Gastroesophageal sphincter (tissue), 4 donors: Measurements from ENCODE around the gene TRPC4. TPM values are rescaled to one million over a fixed set of nuclear protein-coding genes. Genes with fewer than 3 reads are reported as not detected.

ENCODE experiments used
- ATAC-seq: fragments of 150-250 bp; one replicate; pipeline ENCODE4 v1.9.1; 2016; ENCODE audit warnings: mild to moderate bottlenecking, moderate library complexity
- H3K27ac ChIP-seq, 4 donors: fragments of 200-600 bp; sonication (generic) in 3 of 4; 1 replicate in 3 of 4; 2 replicates in 1 of 4; pipeline ENCODE4 v1.5.1; 2016 to 2019
- H3K27me3 ChIP-seq: fragments of 200-600 bp; sonication (generic); one replicate; pipeline ENCODE4 v1.5.1; 2019
- H3K36me3 ChIP-seq, 2 donors: fragments of 200-600 bp; sonication (generic); one replicate each; pipeline ENCODE4 v1.5.1; 2019; ENCODE audit warnings: control low read depth in 1 of 2
- H3K4me1 ChIP-seq, 3 donors: fragments of 200-600 bp; sonication (generic); 1 replicate in 2 of 3; 2 replicates in 1 of 3; pipeline ENCODE4 v1.5.1; 2016 to 2019; ENCODE audit warnings: control low read depth in 2 of 3
- H3K4me3 ChIP-seq, 2 donors: fragments of 200-600 bp; sonication (generic); one replicate each; pipeline ENCODE4 v1.5.1; 2019; ENCODE audit warnings: mild to moderate bottlenecking in 1 of 2, moderate library complexity in 1 of 2
- H3K9me3 ChIP-seq, 3 donors: fragments of 200-600 bp; sonication (generic); one replicate each; pipeline ENCODE4 v1.5.1; 2017 to 2019; ENCODE audit warnings: control low read depth in 2 of 3
- EP300 ChIP-seq: sonication (generic); formaldehyde crosslinking; IDR thresholded peaks from one replicate; pipeline ENCODE4 v1.6.1; 2017; ENCODE audit warnings: antibody characterized with exemption, mild to moderate bottlenecking
- POLR2A ChIP-seq, 2 donors: fragments of 450-650 bp; IDR thresholded peaks; one replicate each; pipeline ENCODE4 v1.6.1; 2017; ENCODE audit warnings: antibody characterized with exemption in 2 of 2, mild to moderate bottlenecking in 2 of 2, moderate library complexity in 1 of 2
- POLR2AphosphoS5 ChIP-seq: sonication (generic); formaldehyde crosslinking; IDR thresholded peaks from one replicate; pipeline ENCODE4 v1.6.1; 2017; ENCODE audit warnings: antibody characterized with exemption
- WGBS, 2 donors: methylation state at CpG; one replicate each; pipeline ENCODE4 v1.1.5; 2018; ENCODE audit warnings: low coverage in 1 of 2; 5-methylcytosine and 5-hydroxymethylcytosine counted together
- total RNA-seq, 4 donors: library from RNA; depleted of rRNA; stranded (reverse); fragments of >200 nt; gene quantifications; one replicate each; pipeline ENCODE4 v1.1.0, GENCODE V29; 2016
- TF ChIP-seq, protein P1 (sequence below), 4 experiments: fragments of 200-600 bp in 2 of 4; fragments of 450-650 bp in 2 of 4; sonication (generic) in 1 of 4; IDR thresholded peaks; one replicate each; pipeline ENCODE4 v1.5.1; 2017 to 2019; ENCODE audit warnings: antibody characterized with exemption in 4 of 4, mild to moderate bottlenecking in 2 of 4, moderate library complexity in 2 of 4

TRPC4 gene
- total RNA-seq, 4 donors from 2014 or later = 0.31 to 1.1 (median 0.87) TPM; not detected in 1

DNA sequence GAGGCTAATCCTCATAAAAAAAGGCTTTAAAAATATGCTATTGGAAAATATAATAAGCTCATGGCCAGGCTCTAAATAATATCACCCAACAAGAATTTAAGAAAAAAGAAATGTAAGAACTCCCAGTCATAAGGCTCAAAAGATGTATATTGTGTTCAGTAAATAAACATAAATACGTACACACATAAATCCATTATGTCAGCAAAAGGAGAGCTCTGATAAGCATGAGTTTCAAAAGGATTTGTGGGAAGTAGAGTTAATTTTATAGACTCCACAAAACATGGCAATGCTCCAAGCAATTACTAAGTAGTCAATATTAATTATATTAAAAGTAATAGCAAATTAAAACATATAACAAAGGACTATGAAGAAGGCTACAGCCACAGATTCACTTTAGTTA is 37.3 kb upstream of the TRPC4 start:
- no peaks in the 10 kb centered on the region for H3K9me3 ChIP-seq
- H3K27me3 ChIP-seq = no peaks in the 10 kb centered on the region
- TF ChIP-seq POLR2A (IDR thresholded peaks at IDR 0.05) (no peak), EP300 (no peak)
- H3K36me3 ChIP-seq = no peaks in the 10 kb centered on the region
- no peak overlapping the region for H3K4me3 ChIP-seq
- no peaks in the 10 kb centered on the region for H3K4me1 ChIP-seq
- H3K27ac ChIP-seq = no peak overlapping the region
- no peak for ATAC-seq
- 50 to 64% methylated on average over 1 of the region's 1 CpG for WGBS, 2 donors

DNA sequence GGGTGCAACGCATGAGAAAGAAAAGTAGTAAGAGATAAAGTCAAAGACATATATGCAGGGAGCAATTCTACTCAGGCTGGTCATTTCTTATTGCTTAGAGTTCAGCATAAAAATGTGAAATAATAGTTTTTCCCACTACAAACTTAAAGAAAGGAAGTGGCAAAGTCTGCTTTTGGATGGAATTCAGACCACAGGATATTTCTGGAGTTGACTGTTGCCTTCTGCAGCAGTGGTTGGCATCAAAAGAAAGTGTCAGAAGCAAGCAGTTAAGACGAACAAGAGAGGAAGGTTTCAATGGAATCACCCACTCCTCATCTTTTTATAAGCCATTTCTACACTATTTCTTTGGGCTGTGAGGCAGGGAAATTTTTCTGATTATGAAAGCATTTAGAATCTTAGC is 36.2 kb upstream of the TRPC4 start:
- H3K4me3 ChIP-seq = no peak overlapping the region
- no peak overlapping the region for H3K27ac ChIP-seq
- 66 to 100% methylated on average over 1 to 2 of the region's 2 CpGs for WGBS, 2 donors
- no peaks in the 10 kb centered on the region for H3K9me3 ChIP-seq
- no peak for TF ChIP-seq EP300
- no peak for TF ChIP-seq POLR2A (IDR thresholded peaks at IDR 0.05)
- no peak for TF ChIP-seq POLR2AphosphoS5
- TF ChIP-seq, protein P1, sequence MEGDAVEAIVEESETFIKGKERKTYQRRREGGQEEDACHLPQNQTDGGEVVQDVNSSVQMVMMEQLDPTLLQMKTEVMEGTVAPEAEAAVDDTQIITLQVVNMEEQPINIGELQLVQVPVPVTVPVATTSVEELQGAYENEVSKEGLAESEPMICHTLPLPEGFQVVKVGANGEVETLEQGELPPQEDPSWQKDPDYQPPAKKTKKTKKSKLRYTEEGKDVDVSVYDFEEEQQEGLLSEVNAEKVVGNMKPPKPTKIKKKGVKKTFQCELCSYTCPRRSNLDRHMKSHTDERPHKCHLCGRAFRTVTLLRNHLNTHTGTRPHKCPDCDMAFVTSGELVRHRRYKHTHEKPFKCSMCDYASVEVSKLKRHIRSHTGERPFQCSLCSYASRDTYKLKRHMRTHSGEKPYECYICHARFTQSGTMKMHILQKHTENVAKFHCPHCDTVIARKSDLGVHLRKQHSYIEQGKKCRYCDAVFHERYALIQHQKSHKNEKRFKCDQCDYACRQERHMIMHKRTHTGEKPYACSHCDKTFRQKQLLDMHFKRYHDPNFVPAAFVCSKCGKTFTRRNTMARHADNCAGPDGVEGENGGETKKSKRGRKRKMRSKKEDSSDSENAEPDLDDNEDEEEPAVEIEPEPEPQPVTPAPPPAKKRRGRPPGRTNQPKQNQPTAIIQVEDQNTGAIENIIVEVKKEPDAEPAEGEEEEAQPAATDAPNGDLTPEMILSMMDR (IDR thresholded peaks at IDR 0.05) = no peak
- no peaks in the 10 kb centered on the region for H3K27me3 ChIP-seq
- H3K4me1 ChIP-seq = no peaks in the 10 kb centered on the region
- ATAC-seq = no peak
- no peaks in the 10 kb centered on the region for H3K36me3 ChIP-seq

GRCh38 chr13:37899753-37900152 is 30.2 kb upstream of the TRPC4 start:
- ATAC-seq = no peak
- TF ChIP-seq POLR2AphosphoS5 = no peak
- TF ChIP-seq POLR2A (IDR thresholded peaks at IDR 0.05) = no peak
- TF ChIP-seq EP300 = no peak
- TF ChIP-seq, protein P1 (IDR thresholded peaks at IDR 0.05) = no peak
- WGBS, 2 donors = 33 to 46% methylated on average over 4 of the region's 4 CpGs

GRCh38 chr13:37893321-37893720 is 23.7 kb upstream of the TRPC4 start:
- no peak for TF ChIP-seq EP300
- TF ChIP-seq, protein P1 (IDR thresholded peaks at IDR 0.05) = no peak
- TF ChIP-seq POLR2AphosphoS5 = no peak
- no peak for TF ChIP-seq POLR2A (IDR thresholded peaks at IDR 0.05)
- Histone ChIP-seq H3K4me1 (no peaks in the 10 kb centered on the region), H3K4me3 (no peak overlapping the region), H3K36me3 (no peaks in the 10 kb centered on the region), H3K27me3 (no peaks in the 10 kb centered on the region), H3K9me3 (no peaks in the 10 kb centered on the region), H3K27ac (no peak overlapping the region)
- no peak for ATAC-seq

More at GRCh38 chr13:37899753-37900152, 30.2 kb upstream of the TRPC4 start:
- Histone ChIP-seq H3K4me3 (no peak overlapping the region), H3K27me3 (no peaks in the 10 kb centered on the region), H3K27ac (no peak overlapping the region), H3K9me3 (no peaks in the 10 kb centered on the region), H3K4me1 (no peaks in the 10 kb centered on the region), H3K36me3 (no peaks in the 10 kb centered on the region)

DNA sequence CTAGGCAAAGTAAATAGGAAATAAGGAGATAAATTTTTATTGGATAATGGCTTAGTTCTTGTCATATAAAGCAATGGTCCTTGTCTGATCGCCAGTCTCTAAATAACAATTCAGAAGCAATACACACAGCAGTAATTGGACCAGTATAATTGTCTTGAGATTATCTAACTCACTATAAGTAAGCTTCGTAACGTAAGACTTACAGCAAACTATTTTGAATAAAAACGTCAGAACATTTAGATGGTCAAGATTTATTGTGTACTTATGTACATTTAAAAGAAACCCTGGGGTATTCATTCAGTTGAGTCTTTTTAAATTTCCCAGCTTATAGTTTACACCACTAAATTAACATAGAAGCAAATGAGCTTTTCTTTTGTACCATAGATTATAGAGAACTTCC is 20.2 kb upstream of the TRPC4 start:
- Histone ChIP-seq H3K4me1 (no peaks in the 10 kb centered on the region), H3K9me3 (no peaks in the 10 kb centered on the region), H3K27me3 (no peaks in the 10 kb centered on the region), H3K4me3 (no peak overlapping the region), H3K36me3 (no peaks in the 10 kb centered on the region), H3K27ac (no peak overlapping the region)
- ATAC-seq = no peak
- TF ChIP-seq, protein P1 (IDR thresholded peaks at IDR 0.05) = no peak
- TF ChIP-seq POLR2A (IDR thresholded peaks at IDR 0.05) (no peak), EP300 (no peak), POLR2AphosphoS5 (no peak)
- 68% methylated on average over 4 of the region's 4 CpGs for whole genome bisulfite sequencing, 2 donors
